Astrocyte (in vitro differentiated cells and primary cell): ENCODE measurements around the gene VWA8.

Experiments used
- CTCF ChIP-seq: IDR thresholded peaks from 2 replicates; pipeline ENCODE4 v1.5.1; 2011; ENCODE audit warnings: low read depth, mild to moderate bottlenecking, inconsistent platforms, low read length, moderate library complexity; ENCODE audit not compliant: insufficient read depth
- EZH2 ChIP-seq: IDR thresholded peaks from 2 replicates; pipeline ENCODE4 v1.6.1; 2012; ENCODE audit warnings: mild to moderate bottlenecking, low read length, inconsistent platforms; ENCODE audit not compliant: insufficient read depth

DNA sequence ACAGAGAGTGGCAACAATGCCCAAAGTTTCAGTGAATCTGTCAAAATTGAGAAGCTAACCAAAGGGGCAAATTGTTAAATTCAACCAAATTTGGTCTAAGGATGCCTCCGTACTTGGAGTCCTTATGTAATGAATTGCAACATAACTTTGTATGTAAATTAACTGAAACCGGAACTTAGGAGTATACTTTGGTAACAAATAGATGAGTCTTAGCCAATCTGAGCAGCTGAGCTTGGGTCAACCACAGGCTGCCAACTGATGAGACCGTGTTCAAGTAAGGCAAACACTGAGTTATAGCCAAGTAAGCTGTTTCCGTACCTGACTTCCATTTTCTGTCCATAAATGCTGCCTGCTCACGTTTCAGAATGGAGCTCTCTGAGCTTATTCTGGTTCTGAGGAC is 5.3 kb downstream of the VWA8 start:
- TF ChIP-seq CTCF (no peak), EZH2 (no peak)
